GM18502 (cell line): Measurements from ENCODE around the gene MRPL9.
"Not testable (repeated sequence)": the region's sequence is repeated elsewhere in the genome, so short reads cannot be mapped to it uniquely, and the experiment has no call there.

Experiments
- ATAC-seq: cut with Tn5 transposase; IDR thresholded peaks from one replicate; pipeline ENCODE4 v1.9.1; 2021; ENCODE audit warnings: mild to moderate bottlenecking; ENCODE audit not compliant: unreplicated experiment, poor library complexity

The MRPL9 gene

DNA sequence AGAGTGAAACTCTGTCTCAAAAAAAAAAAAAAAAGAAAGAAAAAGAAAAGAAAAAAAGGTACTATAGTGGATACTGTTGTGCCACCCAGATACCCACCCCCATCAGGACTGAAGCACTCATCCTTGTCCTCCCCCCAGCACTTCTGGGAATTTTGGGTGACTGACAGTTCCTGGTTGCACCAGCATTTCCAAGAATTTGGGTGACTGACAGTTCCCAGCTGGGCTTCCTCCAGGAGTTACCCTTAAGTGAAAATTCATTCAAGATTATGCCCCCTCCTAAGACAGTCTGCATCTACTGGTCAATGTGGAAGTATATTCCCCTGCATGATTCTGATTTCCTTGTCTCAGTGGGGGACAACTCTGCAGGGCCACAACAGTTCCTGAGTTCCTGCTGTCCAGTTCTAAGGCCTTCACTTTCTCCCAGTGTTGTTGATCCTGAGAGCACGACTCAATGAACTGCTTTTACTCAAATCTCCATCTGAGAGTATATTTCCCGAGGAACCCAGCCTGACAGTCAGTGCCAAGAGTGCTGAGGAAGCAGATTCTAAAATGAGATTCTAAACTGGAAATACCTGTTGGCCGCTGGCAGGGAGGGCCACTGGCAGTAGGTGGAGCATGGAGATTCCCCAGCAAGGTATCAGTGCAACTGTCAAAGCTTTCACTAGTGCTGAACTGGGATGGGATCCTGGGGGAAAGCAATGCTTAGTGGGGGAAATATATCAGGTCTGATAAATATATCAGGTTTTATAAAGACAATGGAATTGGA, 23.5 kb downstream of the MRPL9 start:
- no peak for ATAC-seq

- no peak for ATAC-seq
These were observed 25.8 kb downstream of the MRPL9 start for GRCh38 chr1:151737479-151737878.

DNA sequence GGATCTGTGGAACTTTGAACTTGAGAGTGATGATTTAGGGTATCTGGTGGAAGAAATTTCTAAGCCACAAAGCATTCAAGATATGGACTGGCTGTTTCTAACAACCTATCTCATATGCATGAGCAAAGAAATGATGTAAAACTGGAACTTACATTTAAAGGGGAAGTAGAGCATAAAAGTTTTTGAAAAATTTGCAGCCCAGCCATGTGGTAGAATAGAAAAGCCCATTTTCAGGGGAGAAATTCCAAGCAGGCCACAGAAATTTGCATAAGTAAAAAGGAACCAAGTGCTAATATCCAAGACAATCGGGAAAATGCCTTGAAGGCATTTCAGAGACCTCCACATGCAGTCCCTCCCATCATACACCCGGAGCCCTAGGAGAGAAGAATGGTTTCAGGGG, 26.3 kb downstream of the MRPL9 start:
- ATAC-seq, result no peak

DNA sequence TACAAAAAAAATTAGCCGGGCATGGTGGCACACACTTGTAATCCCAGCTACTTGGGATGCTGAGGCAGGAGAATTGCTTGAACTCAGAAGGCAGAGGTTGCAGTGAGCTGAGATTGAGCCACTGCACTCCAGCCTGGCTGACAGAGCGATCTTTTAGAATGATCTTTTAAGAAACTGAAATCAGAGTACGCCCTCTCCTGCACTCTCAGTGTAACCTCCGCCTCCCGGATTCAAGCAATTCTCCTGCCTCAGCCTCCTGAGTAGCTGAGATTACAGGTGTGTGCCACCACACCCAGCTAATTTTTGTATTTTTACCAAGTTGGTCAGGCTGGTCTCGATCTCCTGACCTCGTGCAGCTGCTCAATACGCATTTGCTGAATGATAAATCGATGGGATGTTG, 29.3 kb downstream of the MRPL9 start:
- ATAC-seq, result not testable (repeated sequence)

DNA sequence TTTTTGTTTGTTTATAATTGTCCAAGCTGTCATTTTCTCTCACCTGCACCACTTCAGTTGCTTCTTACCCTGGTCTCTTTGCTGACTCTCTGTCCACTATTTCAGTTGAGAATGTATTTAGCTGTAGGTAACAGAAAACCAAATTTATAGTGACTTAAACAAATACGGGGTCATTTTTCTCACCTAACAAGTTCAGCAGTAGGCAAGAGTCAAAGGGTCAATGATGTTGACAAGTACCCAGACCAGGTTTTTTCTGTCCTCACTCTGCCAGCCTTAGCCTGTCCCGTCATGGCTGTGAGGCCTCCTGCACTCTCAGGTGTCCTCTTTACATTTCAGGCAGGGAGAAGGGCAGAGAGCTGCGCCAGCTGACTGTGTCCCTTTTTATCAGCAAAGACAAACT, 30.2 kb downstream of the MRPL9 start:
- no peak for ATAC-seq

DNA sequence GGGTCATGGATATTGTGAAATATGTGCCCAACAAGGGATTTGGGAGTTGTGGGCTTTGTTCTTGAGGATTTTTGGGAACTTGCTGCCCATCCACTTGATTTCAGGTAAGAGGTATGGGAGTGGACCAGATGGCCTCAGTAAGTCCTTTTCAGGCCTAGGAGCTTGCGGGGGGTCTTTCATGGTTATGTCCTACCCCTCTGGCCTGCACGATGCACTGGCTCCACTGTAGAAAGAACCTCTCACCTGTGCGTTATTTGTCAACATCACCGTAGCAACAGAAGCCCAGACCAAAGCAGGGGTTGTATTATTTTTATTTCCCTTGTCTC, 33.4 kb downstream of the MRPL9 start:
- no peak for ATAC-seq

- ATAC-seq, result no peak
These were observed 33.9 kb downstream of the MRPL9 start for GRCh38 chr1:151729157-151729965.

DNA sequence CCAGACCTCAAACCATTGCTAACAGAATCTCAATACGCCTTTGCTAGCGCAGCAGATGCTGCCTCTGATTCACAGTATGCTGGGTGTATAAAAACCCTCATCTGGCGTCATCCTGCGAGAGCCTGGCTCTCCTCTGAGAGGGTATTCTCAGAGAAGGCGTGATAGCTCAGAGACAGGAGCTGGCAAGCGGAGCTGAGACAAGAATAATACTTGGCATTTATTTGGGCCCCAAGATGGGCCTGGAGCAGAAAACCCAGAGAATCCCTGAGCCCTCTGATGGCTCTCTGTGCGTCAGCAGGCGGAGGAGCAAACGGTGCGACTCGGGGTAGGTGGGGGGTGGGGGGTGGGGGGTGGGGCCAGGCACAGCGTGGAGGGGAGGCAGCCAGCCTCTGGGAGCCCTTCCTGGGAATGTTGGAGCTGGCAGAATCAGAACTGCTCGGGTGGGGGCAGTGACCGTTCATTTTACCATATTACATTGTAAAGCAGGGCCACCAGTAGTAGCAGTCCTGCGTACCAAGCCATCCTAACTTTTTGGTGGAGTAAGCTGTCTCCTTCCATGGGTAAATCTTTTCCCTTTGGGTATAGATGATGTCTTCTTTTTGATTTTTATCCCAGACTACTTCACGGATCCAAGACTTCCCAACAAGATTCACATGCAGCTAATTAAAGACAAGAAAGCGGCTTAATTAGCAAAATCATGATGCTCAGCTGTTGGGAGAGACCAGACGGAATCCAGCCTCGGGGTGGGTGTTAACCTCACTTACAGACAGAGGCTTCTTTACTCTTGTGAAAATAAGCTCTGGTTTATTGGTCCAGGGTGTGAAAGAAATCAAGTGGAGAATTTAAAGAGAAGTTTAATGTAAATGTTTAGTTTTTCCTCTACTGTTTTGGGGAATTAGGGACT, 34.9 kb downstream of the MRPL9 start:
- ATAC-seq, result no peak

DNA sequence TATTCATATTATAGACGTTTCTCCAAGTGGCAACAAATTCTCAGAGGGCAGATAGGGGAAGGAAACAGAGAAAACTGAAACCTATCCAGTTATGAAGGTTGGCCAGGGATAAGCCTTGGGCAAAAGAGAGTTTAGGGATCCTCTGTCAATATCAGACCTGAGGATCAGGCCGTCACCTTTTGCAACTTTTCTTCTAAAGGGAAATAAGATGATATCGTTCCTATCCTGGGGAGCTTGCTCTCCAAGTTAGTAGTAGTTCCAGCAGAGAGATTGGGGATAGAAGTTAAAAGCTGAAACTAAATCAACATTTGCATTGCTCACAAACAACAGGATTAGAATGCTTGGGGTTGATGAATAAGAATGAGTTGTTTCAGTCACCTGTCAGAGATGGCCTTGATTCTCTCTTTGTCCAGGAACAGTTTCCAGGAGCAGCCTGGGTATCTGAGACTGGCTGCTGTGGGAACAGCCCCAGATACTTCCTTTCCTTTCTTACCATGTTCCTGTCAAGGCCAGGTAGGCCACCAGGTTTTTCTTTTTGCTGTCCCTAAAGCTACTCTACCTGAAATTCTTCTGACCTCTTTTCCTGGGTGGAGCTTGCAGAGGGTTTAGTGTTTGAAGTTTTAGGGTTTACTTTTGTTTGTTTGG, 39.4 kb downstream of the MRPL9 start:
- ATAC-seq, result no peak

- ATAC-seq, result no peak
These were observed 41.3 kb downstream of the MRPL9 start for GRCh38 chr1:151721788-151722510.

GRCh38 chr1:151720974-151721787, 42.1 kb downstream of the MRPL9 start, which contains the start of gene RIIAD1:
TSS of gene RIIAD1 (plus strand) at chr1:151721522. CDS start at chr1:151721537, 15 bp downstream.
- ATAC-seq, result peak; percentile 71

DNA sequence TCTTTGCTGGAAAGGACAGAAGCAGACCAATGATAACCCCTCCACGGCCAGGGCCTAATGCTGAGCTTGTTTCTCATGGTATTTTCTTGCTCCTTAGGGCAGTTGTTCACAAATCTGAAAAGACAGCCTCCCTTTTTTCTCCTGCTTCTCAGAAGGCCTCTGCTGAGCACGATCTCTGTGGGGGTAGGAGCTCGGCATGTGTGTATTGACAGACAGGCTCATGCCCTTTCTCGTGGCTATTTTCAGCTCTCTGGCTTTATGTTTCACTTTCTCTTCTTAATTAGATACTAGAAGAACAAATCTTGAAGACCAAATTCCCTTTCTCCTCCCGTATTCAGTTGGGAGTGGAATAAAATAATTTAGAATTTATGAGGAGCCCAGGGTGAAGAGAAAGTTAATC, 42.7 kb downstream of the MRPL9 start:
- ATAC-seq, result no peak

DNA sequence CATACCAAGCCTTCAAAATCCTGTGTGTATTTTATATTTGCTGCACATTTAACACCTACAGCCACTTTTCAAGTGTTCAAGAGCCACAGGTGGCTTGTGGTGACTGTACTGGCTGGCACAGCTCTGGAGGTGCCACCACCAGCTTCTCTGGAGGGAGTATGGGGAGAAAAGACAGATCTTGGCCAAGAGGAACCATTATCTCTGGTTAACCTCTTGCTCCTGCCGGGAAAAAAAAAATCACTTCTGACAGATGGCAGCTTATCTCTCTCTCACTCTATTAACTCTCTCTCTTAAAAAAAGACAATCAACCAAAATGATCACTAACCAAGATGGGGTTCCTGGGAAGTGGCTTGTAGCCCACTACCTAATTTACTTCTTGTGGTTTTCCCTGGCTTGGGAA, 43.2 kb downstream of the MRPL9 start:
- ATAC-seq, result no peak

DNA sequence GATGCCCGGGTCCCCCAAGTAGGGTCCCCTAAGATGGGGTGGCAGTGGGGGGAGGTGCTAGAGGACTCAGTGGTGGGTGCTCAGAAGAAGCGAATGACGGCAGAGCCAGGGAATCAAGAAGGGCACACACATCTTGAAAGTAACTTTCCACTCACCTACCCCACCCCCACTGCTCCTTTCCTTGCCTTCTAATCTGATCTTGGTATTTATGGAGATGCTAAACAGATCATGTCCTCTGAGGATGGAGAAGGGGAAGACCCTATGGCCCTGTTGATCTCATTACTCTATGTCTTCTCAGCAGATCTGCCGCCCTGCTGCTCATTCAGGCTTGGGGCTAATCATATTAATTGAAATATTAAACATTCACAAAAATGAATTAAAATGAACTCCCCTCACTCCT, 44.6 kb downstream of the MRPL9 start:
- no peak for ATAC-seq

- ATAC-seq, result no peak
These were observed 45.3 kb downstream of the MRPL9 start for GRCh38 chr1:151718011-151718431.

GRCh38 chr1:151716771-151717631, 46.3 kb downstream of the MRPL9 start, which contains the start of gene CELF3:
TSS of gene CELF3 (minus strand) at chr1:151716803. CDS start at chr1:151716020, 783 bp downstream.
- no peak for ATAC-seq

DNA sequence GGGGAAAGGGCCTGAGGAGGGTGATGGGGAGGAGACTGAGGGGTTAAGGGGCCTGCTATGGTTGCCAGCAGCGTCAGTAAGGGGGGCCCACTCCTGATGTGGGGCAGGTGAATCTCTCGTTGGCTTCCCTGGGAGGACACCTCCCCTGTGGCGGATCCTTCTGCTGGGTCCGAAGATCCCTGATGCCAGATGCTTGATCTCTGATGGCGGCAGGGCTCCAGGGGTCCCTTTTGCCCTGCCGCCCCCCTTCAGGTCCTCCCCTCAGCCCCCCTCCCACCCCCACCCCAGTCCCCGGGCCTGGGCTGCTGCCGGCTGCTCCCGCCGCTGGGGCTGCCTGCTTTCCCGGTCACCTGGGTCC, 46.9 kb downstream of the MRPL9 start:
- ATAC-seq, result no peak
